Colonic mucosa (tissue), 4 donors: ENCODE results near the gene PLCL2. TPM values are rescaled to one million over a fixed set of nuclear protein-coding genes. Genes with fewer than 3 reads are reported as not detected.
"Not testable (repeated sequence)": the region's sequence is repeated elsewhere in the genome, so short reads cannot be mapped to it uniquely, and the experiment has no call there.

ENCODE experiments used
- DNase-seq: peaks from one replicate; pipeline ENCODE4 v3.0.0-alpha.2; 2020
- H3K27ac ChIP-seq: fragments of 200-600 bp; one replicate; pipeline ENCODE4 v1.8.0; 2021
- H3K27me3 ChIP-seq: fragments of 200-600 bp; one replicate; pipeline ENCODE4 v1.8.0; 2021
- H3K36me3 ChIP-seq: fragments of 200-600 bp; one replicate; pipeline ENCODE4 v1.8.0; 2021
- H3K4me1 ChIP-seq: fragments of 200-600 bp; one replicate; pipeline ENCODE4 v1.8.0; 2021; ENCODE audit warnings: mild to moderate bottlenecking
- H3K4me3 ChIP-seq: fragments of 200-600 bp; one replicate; pipeline ENCODE4 v1.8.0; 2021
- H3K9ac ChIP-seq, 2 donors: one replicate each; pipeline ENCODE4 v1.7.0; 2013; ENCODE audit warnings: control low read depth in 2 of 2, low read depth in 2 of 2, low read length in 2 of 2
- H3K9me3 ChIP-seq: fragments of 200-600 bp; one replicate; pipeline ENCODE4 v1.8.0; 2021
- intact Hi-C: fragments of 100-400 bp; cut with DNase I; formaldehyde crosslinking; loops from one replicate; pipeline ENCODE4 v1.14.1; 2022
- total RNA-seq, 2 donors: library from RNA; stranded (reverse); fragmentation: NEBNext Ultra II Directional in 1 of 2; extraction: Animal tissue kit (Norgen Biotek cat#: 25700) in 1 of 2; gene quantifications; one replicate each; pipeline ENCODE4 v1.2.1, GENCODE V29; 2021
- TF ChIP-seq, protein P1 (sequence below): fragments of 200-600 bp; IDR thresholded peaks from one replicate; pipeline ENCODE4 v1.8.0; 2022; ENCODE audit warnings: antibody characterized with exemption, mild to moderate bottlenecking
- donor health status: healthy.
- donor health status: DM: no; HTN: no; CAD: no.
- donor health status: DM: no; HTN: no; CAD: no.

The PLCL2 gene
- total RNA-seq, 2 donors from 2014 or later = 12.3 to 15.0 TPM

DNA sequence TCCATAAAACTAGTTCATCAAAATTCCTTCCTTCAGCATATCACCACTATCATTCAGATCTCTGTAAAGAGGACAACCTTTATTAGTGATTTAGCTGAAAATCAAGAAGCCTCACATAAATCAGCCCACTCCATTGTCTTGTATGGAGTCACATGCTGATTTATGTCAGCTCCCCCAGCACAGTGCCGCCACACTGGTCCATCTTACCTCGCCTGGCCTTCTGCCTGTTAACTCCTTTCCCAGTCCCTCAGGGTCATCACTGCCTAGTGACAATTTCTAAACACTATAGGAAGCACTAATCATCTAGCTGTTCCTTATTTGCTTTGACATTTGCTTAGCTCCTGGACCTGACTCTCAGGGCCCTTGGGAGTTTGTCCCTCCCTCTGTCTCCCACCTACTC, 75.4 kb downstream of the PLCL2 start:
- intact Hi-C loops = no loop called here
- Histone ChIP-seq H3K9ac (no peak overlapping the region), H3K4me1 (no peaks in the 10 kb centered on the region), H3K4me3 (no peak overlapping the region), H3K36me3 (no peaks in the 10 kb centered on the region), H3K27me3 (no peaks in the 10 kb centered on the region), H3K9me3 (no peaks in the 10 kb centered on the region), H3K27ac (no peak overlapping the region)
- TF ChIP-seq, protein P1, sequence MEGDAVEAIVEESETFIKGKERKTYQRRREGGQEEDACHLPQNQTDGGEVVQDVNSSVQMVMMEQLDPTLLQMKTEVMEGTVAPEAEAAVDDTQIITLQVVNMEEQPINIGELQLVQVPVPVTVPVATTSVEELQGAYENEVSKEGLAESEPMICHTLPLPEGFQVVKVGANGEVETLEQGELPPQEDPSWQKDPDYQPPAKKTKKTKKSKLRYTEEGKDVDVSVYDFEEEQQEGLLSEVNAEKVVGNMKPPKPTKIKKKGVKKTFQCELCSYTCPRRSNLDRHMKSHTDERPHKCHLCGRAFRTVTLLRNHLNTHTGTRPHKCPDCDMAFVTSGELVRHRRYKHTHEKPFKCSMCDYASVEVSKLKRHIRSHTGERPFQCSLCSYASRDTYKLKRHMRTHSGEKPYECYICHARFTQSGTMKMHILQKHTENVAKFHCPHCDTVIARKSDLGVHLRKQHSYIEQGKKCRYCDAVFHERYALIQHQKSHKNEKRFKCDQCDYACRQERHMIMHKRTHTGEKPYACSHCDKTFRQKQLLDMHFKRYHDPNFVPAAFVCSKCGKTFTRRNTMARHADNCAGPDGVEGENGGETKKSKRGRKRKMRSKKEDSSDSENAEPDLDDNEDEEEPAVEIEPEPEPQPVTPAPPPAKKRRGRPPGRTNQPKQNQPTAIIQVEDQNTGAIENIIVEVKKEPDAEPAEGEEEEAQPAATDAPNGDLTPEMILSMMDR = no peak
- no peak for DNase-seq

DNA sequence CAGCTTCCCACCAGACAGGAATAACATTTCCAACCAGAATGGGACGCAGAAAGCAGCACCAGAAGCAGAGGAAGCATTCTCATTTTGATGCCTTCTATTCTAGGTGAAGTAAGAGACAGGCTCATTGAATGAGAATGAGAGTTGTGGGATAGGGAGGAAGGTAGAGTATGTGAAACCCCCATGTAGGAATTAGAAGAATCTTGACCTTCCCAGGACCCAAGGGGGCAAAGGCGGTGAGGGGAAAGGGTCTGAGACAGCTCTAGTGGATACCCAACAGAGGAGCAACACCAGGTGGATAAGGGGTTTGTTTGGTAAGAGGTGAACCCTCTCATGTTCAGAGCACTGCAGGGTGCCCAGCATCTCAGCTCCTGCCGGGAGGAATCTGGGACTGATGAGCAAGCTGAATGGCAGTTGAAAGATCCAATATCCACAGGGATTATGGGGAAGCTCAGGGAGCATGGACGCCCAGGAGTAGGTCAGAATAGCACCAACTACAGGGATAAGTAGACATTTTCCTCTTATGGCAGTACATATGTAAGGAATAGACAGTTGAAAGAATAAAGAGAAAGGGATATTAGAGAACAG, 77.0 kb downstream of the PLCL2 start:
- DNase-seq = no peak
- Histone ChIP-seq H3K9ac (no peak overlapping the region), H3K4me1 (no peaks in the 10 kb centered on the region), H3K9me3 (no peaks in the 10 kb centered on the region), H3K27ac (no peak overlapping the region), H3K36me3 (no peaks in the 10 kb centered on the region), H3K4me3 (no peak overlapping the region), H3K27me3 (no peaks in the 10 kb centered on the region)
- TF ChIP-seq, protein P1 = no peak
- intact Hi-C loops = no loop called here

DNA sequence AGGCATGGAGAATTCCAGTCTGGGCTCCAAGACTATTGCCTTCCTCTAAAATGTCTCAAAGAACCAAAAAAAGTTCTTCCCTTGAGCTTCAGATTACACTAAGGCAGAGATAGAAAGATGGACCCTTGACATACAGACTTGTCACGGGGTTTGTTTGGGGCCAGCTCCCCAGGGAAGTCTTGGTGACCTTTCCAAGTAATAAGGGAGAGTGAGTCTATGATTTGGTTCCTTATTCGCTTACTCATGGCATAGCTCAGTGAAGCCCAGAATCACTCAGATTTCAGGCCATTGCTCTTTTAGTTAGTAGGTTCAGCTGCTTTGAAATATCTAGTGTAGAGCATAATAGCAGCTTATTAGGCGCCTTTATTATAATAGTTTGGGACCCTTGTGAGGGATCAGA, 90.3 kb downstream of the PLCL2 start:
- DNase-seq = no peak
- no peaks in the 10 kb centered on the region for H3K4me1 ChIP-seq
- no peaks in the 10 kb centered on the region for H3K27me3 ChIP-seq
- TF ChIP-seq, protein P1 = no peak
- H3K9me3 ChIP-seq = no peaks in the 10 kb centered on the region
- intact Hi-C loops = no loop called here
- H3K36me3 ChIP-seq = no peaks in the 10 kb centered on the region
- no peak overlapping the region for H3K27ac ChIP-seq
- H3K4me3 ChIP-seq = no peak overlapping the region
- no peak overlapping the region for H3K9ac ChIP-seq

GRCh38 chr3:16978234-16978920, 93.6 kb downstream of the PLCL2 start:
- H3K36me3 ChIP-seq = no peaks in the 10 kb centered on the region
- no peaks in the 10 kb centered on the region for H3K27me3 ChIP-seq
- H3K27ac ChIP-seq = no peak overlapping the region
- H3K9me3 ChIP-seq = no peaks in the 10 kb centered on the region
- DNase-seq = no peak
- no peak overlapping the region for H3K4me3 ChIP-seq
- intact Hi-C loops = no loop called here
- TF ChIP-seq, protein P1 = no peak
- H3K9ac ChIP-seq = no peak overlapping the region
- no peaks in the 10 kb centered on the region for H3K4me1 ChIP-seq

GRCh38 chr3:16978921-16979271, 94.1 kb downstream of the PLCL2 start:
- H3K27ac ChIP-seq = no peak overlapping the region
- TF ChIP-seq, protein P1 = no peak
- H3K4me1 ChIP-seq = no peaks in the 10 kb centered on the region
- H3K27me3 ChIP-seq = no peaks in the 10 kb centered on the region
- no peak for DNase-seq
- no peak overlapping the region for H3K4me3 ChIP-seq
- H3K9me3 ChIP-seq = no peaks in the 10 kb centered on the region
- H3K36me3 ChIP-seq = no peaks in the 10 kb centered on the region
- intact Hi-C loops = no loop called here
- H3K9ac ChIP-seq = no peak overlapping the region

DNA sequence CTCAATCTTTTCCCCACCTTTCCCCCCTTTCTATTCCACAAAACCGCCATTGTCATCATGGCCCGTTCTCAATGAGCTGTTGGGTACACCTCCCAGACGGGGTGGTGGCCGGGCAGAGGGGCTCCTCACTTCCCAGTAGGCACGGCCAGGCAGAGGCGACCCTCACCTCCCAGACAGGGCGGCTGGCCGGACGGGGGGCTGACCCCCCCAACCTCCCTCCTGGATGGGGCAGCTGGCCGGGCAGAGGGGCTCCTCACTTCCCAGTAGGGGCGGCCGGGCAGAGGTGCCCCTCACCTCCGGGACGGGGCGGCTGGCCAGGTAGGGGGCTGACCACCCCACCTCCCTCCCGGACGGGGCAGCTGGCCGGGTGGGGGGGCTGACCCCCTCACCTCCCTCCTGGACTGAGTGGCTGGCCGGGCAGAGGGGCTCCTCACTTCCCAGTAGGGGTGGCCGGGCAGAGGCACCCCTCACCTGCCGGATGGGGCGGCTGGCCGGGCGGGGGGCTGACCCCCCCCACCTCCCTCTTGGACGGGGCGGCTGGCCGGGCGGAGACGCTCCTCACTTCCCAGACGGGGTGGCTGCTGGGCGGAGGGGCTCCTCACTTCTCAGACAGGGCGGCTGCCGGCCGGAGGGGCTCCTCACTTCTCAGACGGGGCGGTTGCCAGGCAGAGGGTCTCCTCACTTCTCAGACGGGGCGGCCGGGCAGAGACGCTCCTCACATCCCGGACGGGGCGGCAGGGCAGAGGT, 95.2 kb downstream of the PLCL2 start:
- H3K9me3 ChIP-seq, H3K27ac ChIP-seq, H3K36me3 ChIP-seq, H3K4me1 ChIP-seq, intact Hi-C loops, H3K9ac ChIP-seq, H3K4me3 ChIP-seq, DNase-seq, H3K27me3 ChIP-seq: not testable (repeated sequence)

DNA sequence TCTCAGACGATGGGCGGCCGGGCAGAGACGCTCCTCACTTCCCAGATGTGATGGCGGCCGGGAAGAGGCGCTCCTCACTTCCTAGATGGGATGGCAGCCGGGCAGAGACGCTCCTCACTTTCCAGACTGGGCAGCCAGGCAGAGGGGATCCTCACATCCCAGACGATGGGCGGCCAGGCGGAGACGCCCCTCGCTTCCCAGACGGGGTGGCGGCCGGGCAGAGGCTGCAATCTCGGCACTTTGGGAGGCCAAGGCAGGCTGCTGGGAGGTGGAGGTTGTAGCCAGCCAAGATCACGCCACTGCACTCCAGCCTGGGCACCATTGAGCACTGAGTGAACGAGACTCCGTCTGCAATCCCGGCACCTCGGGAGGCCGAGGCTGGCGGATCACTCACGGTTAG, 95.8 kb downstream of the PLCL2 start:
- intact Hi-C loops, H3K27me3 ChIP-seq, H3K4me3 ChIP-seq, DNase-seq, H3K9me3 ChIP-seq, H3K9ac ChIP-seq, H3K4me1 ChIP-seq, H3K27ac ChIP-seq, H3K36me3 ChIP-seq: not testable (repeated sequence)
